BJ (cell line): ENCODE measurements around the gene IQCH. TPM values are rescaled to one million over a fixed set of nuclear protein-coding genes. Genes with fewer than 3 reads are reported as not detected.

Source experiments
- CTCF ChIA-PET: fragments of 350-600 bp; formaldehyde crosslinking; extraction: SDS; loops from one replicate; lab custom pipeline; 2021; ENCODE audit warnings: antibody characterized with exemption, inconsistent platforms; lab: Yijun Ruan, JAX
- POLR2A ChIA-PET: fragments of 300-600 bp; sonication (Branson Sonifier 250); formaldehyde crosslinking; extraction: SDS; loops from one replicate; lab custom pipeline; 2021; ENCODE audit warnings: antibody characterized with exemption; lab: Charles Lee
- DNase-seq: peaks from one replicate; pipeline ENCODE4 v3.0.0-alpha.2; 2011; ENCODE audit warnings: low read depth
- H3K27me3 ChIP-seq: 2 replicates; pipeline ENCODE4 v1.6.0; 2011; ENCODE audit warnings: low read length; ENCODE audit not compliant: control insufficient read depth, insufficient read depth
- H3K36me3 ChIP-seq: 2 replicates; pipeline ENCODE4 v1.5.1; 2011; ENCODE audit warnings: low read length; ENCODE audit not compliant: control insufficient read depth, insufficient read depth
- H3K4me3 ChIP-seq: 2 replicates; pipeline ENCODE4 v1.5.1; 2011; ENCODE audit warnings: low read depth, mild to moderate bottlenecking, control low read depth, low read length
- CTCF ChIP-seq: IDR thresholded peaks from 2 replicates; pipeline ENCODE4 v1.5.1; 2011; ENCODE audit warnings: low read depth, mild to moderate bottlenecking, control low read depth, inconsistent platforms, low read length, moderate library complexity; ENCODE audit not compliant: insufficient read depth
- polyA plus RNA-seq: library from polyadenylated mRNA; depleted of rRNA; stranded (reverse); fragments of >200 nt; gene quantifications from 2 replicates; pipeline ENCODE4 v1.2.3, GENCODE V29; 2011

The IQCH gene
- polyA plus RNA-seq, 1 experiment: 0.82 TPM

- ChIA-PET POLR2A (no interaction called here), CTCF (no interaction called here)
- no peaks in the 10 kb centered on the region for H3K36me3 ChIP-seq
- H3K4me3 ChIP-seq: no peak overlapping the region
- no peak for DNase-seq
- no peaks in the 10 kb centered on the region for H3K27me3 ChIP-seq
- TF ChIP-seq CTCF: no peak
These were observed 141.5 kb downstream of the IQCH start for GRCh38 chr15:67396114-67396513.

- CTCF ChIA-PET: interaction anchor here (1.7 kb wide), 1 partner anchor 12 kb away, joined by 4 read pairs; no protein-coding TSS in a partner anchor
These were observed 142.6 kb downstream of the IQCH start for GRCh38 chr15:67397139-67397538.

GRCh38 chr15:67399925-67400324 is 145.3 kb downstream of the IQCH start:
- ChIA-PET POLR2A (no interaction called here), CTCF (no interaction called here)
- DNase-seq: no peak
- H3K36me3 ChIP-seq: no peaks in the 10 kb centered on the region
- H3K27me3 ChIP-seq: no peaks in the 10 kb centered on the region
- no peak for TF ChIP-seq CTCF
- no peak overlapping the region for H3K4me3 ChIP-seq

More at GRCh38 chr15:67397139-67397538, 142.6 kb downstream of the IQCH start:
- DNase-seq: no peak
- TF ChIP-seq CTCF: 0 out of 2 replicates have a peak, but pooled peaks have one; percentile 3
- Histone ChIP-seq H3K4me3 (no peak overlapping the region), H3K36me3 (no peaks in the 10 kb centered on the region), H3K27me3 (no peaks in the 10 kb centered on the region)
- POLR2A ChIA-PET: no interaction called here

GRCh38 chr15:67400890-67401289 is 146.3 kb downstream of the IQCH start:
- TF ChIP-seq CTCF: no peak
- Histone ChIP-seq H3K27me3 (no peaks in the 10 kb centered on the region), H3K36me3 (no peaks in the 10 kb centered on the region), H3K4me3 (no peak overlapping the region)
- CTCF ChIA-PET: no interaction called here
- POLR2A ChIA-PET: no interaction called here
- DNase-seq: no peak

- no peaks in the 10 kb centered on the region for H3K27me3 ChIP-seq
- H3K4me3 ChIP-seq: no peak overlapping the region
- no peak for DNase-seq
- TF ChIP-seq CTCF: no peak
- ChIA-PET CTCF (no interaction called here), POLR2A (no interaction called here)
- no peaks in the 10 kb centered on the region for H3K36me3 ChIP-seq
These were observed 146.8 kb downstream of the IQCH start for GRCh38 chr15:67401336-67401735.
